GM23248 (cell line): Measurements from ENCODE around the gene PLAAT3. TPM values are rescaled to one million over a fixed set of nuclear protein-coding genes. Genes with fewer than 3 reads are reported as not detected.

Source experiments
- DNase-seq: peaks from one replicate; pipeline ENCODE4 v3.0.0-alpha.2; 2015
- H2AFZ ChIP-seq: fragments of 200-600 bp; sonication (generic); 2 replicates; pipeline ENCODE4 v1.6.1; 2016; ENCODE audit warnings: antibody characterized with exemption
- H3F3A ChIP-seq: fragments of 200-600 bp; sonication (generic); 2 replicates; pipeline ENCODE4 v1.6.1; 2016; ENCODE audit warnings: mild to moderate bottlenecking, antibody characterized with exemption, mixed run types; ENCODE audit not compliant: insufficient read depth
- H3K27ac ChIP-seq: fragments of 200-600 bp; sonication (generic); 2 replicates; pipeline ENCODE4 v1.5.1; 2016; ENCODE audit warnings: mild to moderate bottlenecking
- H3K27me3 ChIP-seq: fragments of 200-600 bp; sonication (generic); replicated peaks from 2 replicates; pipeline ENCODE4 v1.6.1; 2016; ENCODE audit warnings: mild to moderate bottlenecking; ENCODE audit not compliant: insufficient read depth
- H3K36me3 ChIP-seq: fragments of 200-600 bp; sonication (generic); 2 replicates; pipeline ENCODE4 v1.6.1; 2016; ENCODE audit warnings: low read depth, mild to moderate bottlenecking
- H3K4me1 ChIP-seq: fragments of 200-600 bp; sonication (generic); 2 replicates; pipeline ENCODE4 v1.6.1; 2016; ENCODE audit warnings: mild to moderate bottlenecking; ENCODE audit not compliant: insufficient read depth
- H3K4me2 ChIP-seq: fragments of 200-600 bp; sonication (generic); one replicate; pipeline ENCODE4 v1.6.1; 2016; ENCODE audit warnings: mild to moderate bottlenecking; ENCODE audit not compliant: unreplicated experiment
- H3K4me3 ChIP-seq: fragments of 200-600 bp; sonication (generic); 2 replicates; pipeline ENCODE4 v1.5.1; 2016; ENCODE audit warnings: mild to moderate bottlenecking
- H3K79me2 ChIP-seq: fragments of 200-600 bp; sonication (generic); 2 replicates; pipeline ENCODE4 v1.6.1; 2016; ENCODE audit warnings: mild to moderate bottlenecking; ENCODE audit not compliant: insufficient read depth
- H3K9ac ChIP-seq: fragments of 200-600 bp; sonication (generic); 2 replicates; pipeline ENCODE4 v1.6.1; 2016; ENCODE audit warnings: mild to moderate bottlenecking
- H3K9me2 ChIP-seq: fragments of 200-600 bp; sonication (generic); 2 replicates; pipeline ENCODE4 v1.6.1; 2016; ENCODE audit warnings: mixed run types, mild to moderate bottlenecking, moderate library complexity; ENCODE audit not compliant: insufficient read depth
- H3K9me3 ChIP-seq: fragments of 200-600 bp; sonication (generic); one replicate; pipeline ENCODE4 v1.6.1; 2017; ENCODE audit warnings: low read depth
- H4K20me1 ChIP-seq: fragments of 200-600 bp; sonication (generic); 2 replicates; pipeline ENCODE4 v1.6.0; 2016; ENCODE audit not compliant: insufficient read depth
- EZH2 ChIP-seq: fragments of 200-600 bp; sonication (generic); IDR thresholded peaks from 2 replicates; pipeline ENCODE4 v1.6.1; 2018; ENCODE audit warnings: antibody characterized with exemption, mild to moderate bottlenecking; ENCODE audit not compliant: insufficient read depth, poor library complexity, severe bottlenecking
- EZH2phosphoT487 ChIP-seq: fragments of 200-600 bp; sonication (generic); IDR thresholded peaks from 2 replicates; pipeline ENCODE4 v1.6.1; 2018; ENCODE audit warnings: antibody characterized with exemption, moderate library complexity, mild to moderate bottlenecking, low read depth; ENCODE audit not compliant: insufficient read depth
- WGBS, 2 experiments: methylation state at CpG; one replicate each; pipeline ENCODE4 v1.1.6; 2015 to 2017; ENCODE audit warnings: low lambda C conversion rate in 2 of 2, low coverage in 1 of 2; ENCODE audit errors: missing lambda C conversion rate in 2 of 2; 5-methylcytosine and 5-hydroxymethylcytosine counted together
- in situ Hi-C: fragments of 300-500 bp; cut with MboI; formaldehyde crosslinking; loops from 2 replicates; pipeline ENCODE4 v1.15.0; 2020
- polyA plus RNA-seq: library from polyadenylated mRNA; unstranded; fragments of >200 nt; fragmentation: Nextera tagmentation; extraction: Ambion mirVana; gene quantifications from 2 replicates; pipeline ENCODE4 v1.2.1, GENCODE V29; 2016
- total RNA-seq: library from RNA; depleted of rRNA; stranded (reverse); fragments of >200 nt; shearing (Covaris generic); gene quantifications from 2 replicates; pipeline ENCODE4 v1.2.3, GENCODE V29; 2014

The PLAAT3 gene
- total and polyA plus RNA-seq, 2 experiments from 2014 or later = 4.3 to 4.9 TPM

DNA sequence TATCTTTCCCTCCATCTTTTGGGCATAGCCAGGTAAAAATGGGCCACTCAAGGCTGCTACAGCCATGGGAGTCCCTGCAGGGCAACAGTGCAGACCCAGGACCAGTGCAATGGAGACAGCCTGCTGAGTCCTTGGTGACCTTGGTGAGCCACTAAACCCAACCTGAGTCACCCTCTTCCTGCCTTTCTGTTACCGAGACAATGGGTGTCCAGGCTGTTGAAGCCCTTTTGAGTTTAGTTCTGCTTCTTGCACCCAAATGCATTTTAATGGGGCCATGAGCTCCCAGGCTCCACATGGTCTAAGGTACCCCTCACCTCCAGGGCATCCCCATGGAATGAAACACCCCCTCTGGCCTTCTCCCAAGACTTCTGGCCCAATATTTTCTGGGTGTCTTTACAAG lies 78.5 kb downstream of the PLAAT3 start:
- Histone ChIP-seq H3K9ac (no peak overlapping the region), H4K20me1 (no peaks in the 10 kb centered on the region), H3K9me3 (no peaks in the 10 kb centered on the region), H2AFZ (no peak overlapping the region), H3K79me2 (no peaks in the 10 kb centered on the region), H3K36me3 (no peaks in the 10 kb centered on the region), H3K9me2 (no peaks in the 10 kb centered on the region), H3K27me3 (0 out of 2 replicates have a peak, but pooled peaks cover 2% of the 10 kb centered on the region), H3F3A (no peaks in the 10 kb centered on the region), H3K4me3 (no peak overlapping the region), H3K4me2 (no peak overlapping the region), H3K4me1 (0 out of 2 replicates have a peak, but pooled peaks cover 9% of the 10 kb centered on the region), H3K27ac (no peak overlapping the region)
- no peak for TF ChIP-seq EZH2phosphoT487
- no peak for TF ChIP-seq EZH2
- WGBS, 2 experiments = 88 to 96% methylated on average over 1 of the region's 1 CpG
- DNase-seq = no peak
- in situ Hi-C loops = no loop called here

DNA sequence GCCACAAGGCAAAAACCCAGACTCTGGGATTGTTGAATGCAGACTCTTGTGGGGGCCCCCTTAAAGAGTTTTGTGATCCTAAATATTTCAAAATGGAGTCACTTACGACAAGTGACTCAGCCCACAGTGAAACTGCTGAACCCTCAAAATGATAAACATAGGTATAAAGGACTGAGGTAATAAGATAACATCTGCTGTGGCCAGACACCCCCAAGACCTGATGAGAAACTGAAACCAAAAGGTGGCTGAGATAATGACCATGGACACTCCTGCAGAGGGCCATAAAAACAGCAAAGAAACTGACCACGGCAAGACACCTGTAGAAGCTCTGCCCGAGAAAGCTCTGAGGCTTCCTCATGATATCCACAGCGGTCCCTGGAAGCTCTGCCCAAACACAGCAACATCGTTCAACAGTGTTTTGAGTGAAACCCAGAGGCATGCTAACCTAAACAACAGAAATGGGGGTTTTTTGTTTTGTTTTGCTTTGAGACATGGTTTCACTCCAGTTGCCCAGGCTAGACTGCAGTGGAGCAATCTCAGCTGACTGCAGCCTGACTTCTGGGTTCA lies 79.3 kb downstream of the PLAAT3 start:
- H3K27me3 ChIP-seq = no peaks in the 10 kb centered on the region
- TF ChIP-seq EZH2 (no peak), EZH2phosphoT487 (no peak)
- no peaks in the 10 kb centered on the region for H3K36me3 ChIP-seq
- no peaks in the 10 kb centered on the region for H3K79me2 ChIP-seq
- H3F3A ChIP-seq = no peaks in the 10 kb centered on the region
- H3K9ac ChIP-seq = no peak overlapping the region
- 0 out of 2 replicates have a peak, but pooled peaks cover 9% of the 10 kb centered on the region for H3K4me1 ChIP-seq
- no peaks in the 10 kb centered on the region for H3K9me3 ChIP-seq
- H2AFZ ChIP-seq = no peak overlapping the region
- no peak overlapping the region for H3K27ac ChIP-seq
- H4K20me1 ChIP-seq = no peaks in the 10 kb centered on the region
- H3K9me2 ChIP-seq = no peaks in the 10 kb centered on the region
- H3K4me2 ChIP-seq = no peak overlapping the region
- H3K4me3 ChIP-seq = no peak overlapping the region
- no peak for DNase-seq
- 84 to 87% methylated on average over 5 of the region's 5 CpGs for WGBS, 2 experiments
- in situ Hi-C loops = no loop called here

DNA sequence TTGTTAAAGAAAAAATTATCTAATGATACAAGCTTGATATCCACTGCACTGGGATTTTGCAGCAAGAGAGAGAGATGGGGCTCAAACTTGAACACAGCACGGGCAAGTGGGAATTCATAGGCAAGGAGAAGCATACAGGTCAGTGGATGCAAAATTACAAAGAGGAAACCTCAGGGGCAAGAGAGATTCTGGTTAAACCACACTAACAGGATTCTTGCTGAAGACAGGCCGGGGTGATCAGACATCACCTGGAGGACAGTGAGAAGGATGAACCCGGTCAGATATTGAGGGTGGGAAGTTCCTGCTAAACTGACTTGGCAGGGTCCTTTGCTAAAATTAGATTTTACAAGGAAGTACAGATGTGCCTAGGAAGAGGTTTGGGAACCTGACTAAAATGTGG lies 80.2 kb downstream of the PLAAT3 start:
- no peak for TF ChIP-seq EZH2phosphoT487
- TF ChIP-seq EZH2 = no peak
- Histone ChIP-seq H3K27me3 (no peaks in the 10 kb centered on the region), H3K4me2 (no peak overlapping the region), H2AFZ (no peak overlapping the region), H3K36me3 (no peaks in the 10 kb centered on the region), H3K9ac (no peak overlapping the region), H4K20me1 (no peaks in the 10 kb centered on the region), H3K27ac (no peak overlapping the region), H3K9me3 (no peaks in the 10 kb centered on the region), H3K9me2 (no peaks in the 10 kb centered on the region), H3F3A (no peaks in the 10 kb centered on the region), H3K4me1 (0 out of 2 replicates have a peak, but pooled peaks cover 9% of the 10 kb centered on the region), H3K79me2 (no peaks in the 10 kb centered on the region), H3K4me3 (no peak overlapping the region)
- no peak for DNase-seq
- 88 to 92% methylated on average over 3 of the region's 3 CpGs for WGBS, 2 experiments
- in situ Hi-C loops = no loop called here

DNA sequence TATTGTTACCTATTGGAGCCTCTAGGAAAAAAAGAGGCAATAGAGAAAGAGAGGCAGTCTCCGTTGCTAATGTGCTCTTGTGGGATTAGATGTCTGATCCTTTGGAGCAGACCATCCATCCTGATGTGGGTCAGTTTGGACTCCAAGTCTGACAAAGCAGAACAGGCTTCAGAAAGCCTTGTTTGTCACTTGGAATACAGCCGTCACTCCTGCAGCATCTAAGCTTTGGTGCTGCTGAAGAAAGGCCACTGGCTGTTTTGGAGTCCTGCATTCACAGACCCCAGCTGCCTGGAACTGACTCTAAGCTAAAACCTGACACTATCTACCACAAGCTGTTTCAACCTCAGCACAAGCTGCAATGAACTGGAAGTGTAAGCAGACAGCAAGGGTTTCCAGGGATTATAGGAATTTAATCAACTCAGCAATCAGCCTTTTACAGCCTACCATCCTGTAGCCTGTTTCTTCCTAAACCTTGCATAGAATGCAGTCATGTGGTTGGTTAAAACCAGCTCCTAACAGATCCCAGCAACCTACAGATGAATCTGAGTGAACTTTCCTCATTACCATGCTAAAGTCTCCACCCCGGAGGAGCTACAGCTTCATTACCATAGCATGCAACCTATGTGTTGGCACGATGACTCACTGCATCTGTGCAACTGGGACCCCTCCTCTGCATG lies 81.3 kb downstream of the PLAAT3 start:
- 63 to 64% methylated on average over 4 of the region's 4 CpGs for WGBS, 2 experiments
- Histone ChIP-seq H3K4me2 (no peak overlapping the region), H3K9me2 (no peaks in the 10 kb centered on the region), H3K79me2 (no peaks in the 10 kb centered on the region), H3K36me3 (no peaks in the 10 kb centered on the region), H3K4me3 (no peak overlapping the region), H4K20me1 (no peaks in the 10 kb centered on the region), H3K9me3 (no peaks in the 10 kb centered on the region), H3K9ac (no peak overlapping the region), H3K27me3 (no peaks in the 10 kb centered on the region), H2AFZ (no peak overlapping the region), H3K4me1 (0 out of 2 replicates have a peak, but pooled peaks cover 9% of the 10 kb centered on the region), H3K27ac (no peak overlapping the region), H3F3A (no peaks in the 10 kb centered on the region)
- DNase-seq = no peak
- in situ Hi-C loops = no loop called here
- TF ChIP-seq EZH2 (no peak), EZH2phosphoT487 (no peak)
